K562 (cell line): Measurements from ENCODE around the gene DCXR. TPM values are rescaled to one million over a fixed set of nuclear protein-coding genes. Genes with fewer than 3 reads are reported as not detected.

Experiments
- ATAC-seq: fragments of 200-7000 bp; cut with Tn5 transposase; 3 replicates; pipeline ENCODE4 v1.9.1; 2020; ENCODE audit warnings: moderate library complexity
- BruUV-seq: library from RNA; stranded (reverse); fragments of 400-500 nt; replicated peaks from 2 replicates; lab custom pipeline; 2021; lab: Mats Ljungman, UMichigan
- CTCF ChIA-PET: fragments of 300-600 bp; formaldehyde crosslinking; extraction: SDS; loops from one replicate; lab custom pipeline; 2021; ENCODE audit warnings: low intra/inter-chr PET ratio; lab: Yijun Ruan, JAX
- POLR2A ChIA-PET: fragments of 300-600, 350-650 bp; sonication (Branson Sonifier 250); formaldehyde crosslinking; extraction: SDS; loops from one replicate; lab custom pipeline; 2021; ENCODE audit warnings: antibody characterized with exemption, inconsistent platforms; lab: Yijun Ruan, JAX
- DNase-seq, 4 experiments: peaks; one replicate each; pipeline versions ENCODE4 v3.0.0 to v3.0.0-alpha.2; 2011 to 2018; ENCODE audit warnings: low spot score in 3 of 4, mixed read lengths in 3 of 4; ENCODE audit errors: extremely low read depth in 1 of 4
- FAIRE-seq: peaks from 2 replicates; lab custom pipeline; 2011; peaks lifted over from hg19 to GRCh38; lab: Jason Lieb, UNC
- H2AFZ ChIP-seq: 2 replicates; pipeline ENCODE4 v1.6.0; 2011; ENCODE audit warnings: low read depth, low read length, control low read depth, inconsistent platforms
- H3K27ac ChIP-seq: fragments of 200-600 bp; 3 replicates; pipeline ENCODE4 v1.8.0; 2011; ENCODE audit warnings: low read depth, mild to moderate bottlenecking, control low read depth, inconsistent platforms, low read length, moderate library complexity, mixed read lengths; ENCODE audit errors: extremely low read depth
- H3K27me3 ChIP-seq, 2 experiments: fragments of 300-600 bp in 1 of 2; 2 replicates in 1 of 2; 3 replicates in 1 of 2; pipeline versions ENCODE4 v1.6.0 to v1.8.0; 2011; ENCODE audit warnings: inconsistent platforms in 2 of 2, low read length in 2 of 2, mild to moderate bottlenecking in 1 of 2, mixed read lengths in 1 of 2, moderate library complexity in 1 of 2; ENCODE audit not compliant: control insufficient read depth in 2 of 2, insufficient read depth in 2 of 2
- H3K36me3 ChIP-seq: fragments of 300-600 bp; 3 replicates; pipeline ENCODE4 v1.8.0; 2011; ENCODE audit warnings: mild to moderate bottlenecking, low read length, inconsistent platforms; ENCODE audit not compliant: control insufficient read depth, insufficient read depth
- H3K4me1 ChIP-seq, 2 experiments: fragments of 200-600 bp in 1 of 2; replicated peaks in 1 of 2; 2 replicates in 1 of 2; 3 replicates in 1 of 2; pipeline versions ENCODE4 v1.5.1 to v1.8.0; 2011; ENCODE audit warnings: inconsistent platforms in 2 of 2, low read length in 2 of 2, mild to moderate bottlenecking in 1 of 2, mixed read lengths in 1 of 2, moderate library complexity in 1 of 2; ENCODE audit not compliant: control insufficient read depth in 2 of 2, insufficient read depth in 2 of 2
- H3K4me2 ChIP-seq: 2 replicates; pipeline ENCODE4 v1.6.1; 2011; ENCODE audit warnings: low read length, control low read depth, inconsistent platforms, mixed read lengths; ENCODE audit not compliant: insufficient read depth
- H3K4me3 ChIP-seq: fragments of 200-600 bp; sonication (generic), shearing (Covaris generic); 2 replicates; pipeline ENCODE4 v1.5.1; 2016; ENCODE audit warnings: control low read depth, inconsistent platforms
- H3K79me2 ChIP-seq: fragments of 200-600 bp; 3 replicates; pipeline ENCODE4 v1.8.0; 2011; ENCODE audit warnings: low read length, inconsistent platforms; ENCODE audit not compliant: control insufficient read depth, insufficient read depth
- H3K9ac ChIP-seq, 2 experiments: 2 replicates each; pipeline versions ENCODE4 v1.6.0 to v1.6.1; 2011; ENCODE audit warnings: low read depth in 2 of 2, low read length in 2 of 2, control low read depth in 1 of 2, inconsistent platforms in 1 of 2, mild to moderate bottlenecking in 1 of 2, mixed read lengths in 1 of 2; ENCODE audit not compliant: insufficient read depth in 1 of 2
- H3K9me1 ChIP-seq: one replicate; pipeline ENCODE4 v1.6.0; 2011; ENCODE audit warnings: inconsistent platforms, mild to moderate bottlenecking, low read length, moderate library complexity; ENCODE audit not compliant: control insufficient read depth, insufficient read depth
- H3K9me3 ChIP-seq: replicated peaks from 2 replicates; pipeline ENCODE4 v1.5.1; 2011; ENCODE audit warnings: low read depth, low read length, inconsistent platforms; ENCODE audit not compliant: control insufficient read depth, insufficient read depth
- H4K20me1 ChIP-seq: replicated peaks from 2 replicates; pipeline ENCODE4 v1.6.1; 2011; ENCODE audit warnings: low read length, inconsistent platforms, mixed read lengths; ENCODE audit not compliant: control insufficient read depth, insufficient read depth
- CHD1 ChIP-seq: fragments of 200-600 bp; sonication (generic); IDR thresholded peaks from one replicate; pipeline ENCODE4 v1.6.1; 2012; ENCODE audit warnings: mild to moderate bottlenecking, moderate library complexity, low read length, inconsistent platforms
- ESRRA ChIP-seq: fragments of 450-650 bp; IDR thresholded peaks from 2 replicates; pipeline ENCODE4 v1.6.1; 2014; ENCODE audit warnings: low read depth, mild to moderate bottlenecking, moderate library complexity, borderline replicate concordance
- MEF2D ChIP-seq: conservative IDR thresholded peaks from 2 replicates; pipeline ENCODE4 v1.6.1; 2016; ENCODE audit warnings: low read depth, missing genetic modification characterization, missing compliant biosample characterization
- RUNX1 ChIP-seq: sonication (generic); IDR thresholded peaks from 2 replicates; pipeline ENCODE4 v1.6.1; 2016; ENCODE audit warnings: antibody characterized with exemption, low read depth
- ZNF197 ChIP-seq: fragments of 200-800 bp; sonication (Bioruptor generic); IDR thresholded peaks from 2 replicates; pipeline ENCODE4 v1.6.1; 2016; ENCODE audit warnings: low read depth, missing genetic modification characterization, missing compliant biosample characterization
- WGBS: fragments of 100-300 bp; shearing (Covaris generic); methylation state at CpG from one replicate; pipeline ENCODE4 v1.1.6; 2016; ENCODE audit warnings: low coverage, mixed read lengths; ENCODE audit not compliant: insufficient coverage; ENCODE audit errors: missing lambda C conversion rate; 5-methylcytosine and 5-hydroxymethylcytosine counted together
- in situ Hi-C: fragments of 300-500 bp; cut with MboI; formaldehyde crosslinking; loops from 4 replicates; pipeline ENCODE4 v1.15.0; 2018; ENCODE audit warnings: inconsistent platforms, mixed read lengths
- intact Hi-C: fragments of 100-400 bp; cut with micrococcal nuclease; formaldehyde crosslinking; loops from 2 replicates; pipeline ENCODE4 v1.14.2; 2022
- polyA plus RNA-seq, 8 experiments: library from polyadenylated mRNA; depleted of rRNA in 4 of 8; stranded (reverse) in 5 of 8; unstranded in 3 of 8; fragments of >200 nt; fragmentation: Nextera tagmentation in 2 of 8; fragmentation: Illumina TruSeq in 1 of 8; extraction: Ambion mirVana in 2 of 8; extraction: Trizol in 1 of 8; gene quantifications; 2 replicates each; pipeline versions ENCODE4 v1.2.1 to v1.2.3, GENCODE V29; 2011 to 2014; ENCODE audit warnings: inconsistent platforms in 1 of 8, missing spikeins in 1 of 8
- total RNA-seq, 7 experiments: library from RNA; depleted of rRNA in 6 of 7; stranded (reverse); fragments of >200 nt in 6 of 7; fragmentation: Illumina TruSeq in 2 of 7; extraction: Trizol in 2 of 7; gene quantifications; 2 replicates each; pipeline versions ENCODE4 v1.2.1 to v1.2.3, GENCODE V29; 2011 to 2021; ENCODE audit warnings: low replicate concordance in 1 of 7
- TF ChIP-seq, protein P1 (sequence below): fragments of 450-650 bp; IDR thresholded peaks from 2 replicates; pipeline ENCODE4 v1.6.1; 2017; ENCODE audit warnings: mild to moderate bottlenecking, moderate library complexity
- TF ChIP-seq, protein P2 (sequence below): sonication (generic); formaldehyde crosslinking; IDR thresholded peaks from 2 replicates; pipeline ENCODE4 v1.8.1; 2023; ENCODE audit warnings: missing genetic modification reagents, mild to moderate bottlenecking, borderline replicate concordance

The DCXR gene
- total and polyA plus RNA-seq, 9 of the 15 experiments (the other 6 are each of a cell fraction or from before 2014, with no cell fraction given): 21.3 to 274 (median 156) TPM

DNA sequence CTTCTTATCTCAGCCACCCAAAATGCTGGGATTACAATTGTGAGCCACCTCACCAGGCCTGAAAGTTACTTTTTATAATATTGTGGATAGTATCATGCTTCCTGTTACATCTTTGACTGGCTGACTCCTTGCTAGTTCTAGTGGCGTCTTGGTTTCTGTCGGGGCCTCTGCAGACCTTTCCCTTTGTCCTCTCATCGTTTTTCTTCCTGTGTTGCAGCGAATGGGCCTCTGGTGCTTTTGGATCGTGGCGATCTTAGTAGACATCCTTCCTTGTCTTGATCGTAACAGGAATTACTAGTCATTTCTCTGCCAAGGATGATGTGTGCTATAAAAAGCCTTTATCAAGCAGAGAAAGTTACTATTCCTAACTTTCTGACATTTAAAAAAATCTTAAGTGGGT, 39.3 kb downstream of the DCXR start:
- 81% methylated on average over 7 of the region's 7 CpGs for WGBS
- in situ Hi-C loops: no loop called here
- H3K79me2 ChIP-seq: no peaks in the 10 kb centered on the region
- H3K27me3 ChIP-seq: no peaks in the 10 kb centered on the region
- peaks cover 3% of the 10 kb centered on the region for H3K9me1 ChIP-seq
- peaks cover 10% of the 10 kb centered on the region; the same call in 1 of the 3 replicates for H3K36me3 ChIP-seq
- FAIRE-seq (no peak), DNase-seq (no peak), ATAC-seq (no peak)
- no peak overlapping the region for H2AFZ ChIP-seq
- H4K20me1 ChIP-seq: no peaks in the 10 kb centered on the region
- no peak for TF ChIP-seq MEF2D (tag)
- no peak for TF ChIP-seq RUNX1
- TF ChIP-seq, protein P1, sequence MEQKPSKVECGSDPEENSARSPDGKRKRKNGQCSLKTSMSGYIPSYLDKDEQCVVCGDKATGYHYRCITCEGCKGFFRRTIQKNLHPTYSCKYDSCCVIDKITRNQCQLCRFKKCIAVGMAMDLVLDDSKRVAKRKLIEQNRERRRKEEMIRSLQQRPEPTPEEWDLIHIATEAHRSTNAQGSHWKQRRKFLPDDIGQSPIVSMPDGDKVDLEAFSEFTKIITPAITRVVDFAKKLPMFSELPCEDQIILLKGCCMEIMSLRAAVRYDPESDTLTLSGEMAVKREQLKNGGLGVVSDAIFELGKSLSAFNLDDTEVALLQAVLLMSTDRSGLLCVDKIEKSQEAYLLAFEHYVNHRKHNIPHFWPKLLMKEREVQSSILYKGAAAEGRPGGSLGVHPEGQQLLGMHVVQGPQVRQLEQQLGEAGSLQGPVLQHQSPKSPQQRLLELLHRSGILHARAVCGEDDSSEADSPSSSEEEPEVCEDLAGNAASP: no peak
- no peak for TF ChIP-seq CHD1
- TF ChIP-seq ESRRA: no peak
- no peak for TF ChIP-seq ZNF197 (CRISPR knock-in tag)
- TF ChIP-seq, protein P2, sequence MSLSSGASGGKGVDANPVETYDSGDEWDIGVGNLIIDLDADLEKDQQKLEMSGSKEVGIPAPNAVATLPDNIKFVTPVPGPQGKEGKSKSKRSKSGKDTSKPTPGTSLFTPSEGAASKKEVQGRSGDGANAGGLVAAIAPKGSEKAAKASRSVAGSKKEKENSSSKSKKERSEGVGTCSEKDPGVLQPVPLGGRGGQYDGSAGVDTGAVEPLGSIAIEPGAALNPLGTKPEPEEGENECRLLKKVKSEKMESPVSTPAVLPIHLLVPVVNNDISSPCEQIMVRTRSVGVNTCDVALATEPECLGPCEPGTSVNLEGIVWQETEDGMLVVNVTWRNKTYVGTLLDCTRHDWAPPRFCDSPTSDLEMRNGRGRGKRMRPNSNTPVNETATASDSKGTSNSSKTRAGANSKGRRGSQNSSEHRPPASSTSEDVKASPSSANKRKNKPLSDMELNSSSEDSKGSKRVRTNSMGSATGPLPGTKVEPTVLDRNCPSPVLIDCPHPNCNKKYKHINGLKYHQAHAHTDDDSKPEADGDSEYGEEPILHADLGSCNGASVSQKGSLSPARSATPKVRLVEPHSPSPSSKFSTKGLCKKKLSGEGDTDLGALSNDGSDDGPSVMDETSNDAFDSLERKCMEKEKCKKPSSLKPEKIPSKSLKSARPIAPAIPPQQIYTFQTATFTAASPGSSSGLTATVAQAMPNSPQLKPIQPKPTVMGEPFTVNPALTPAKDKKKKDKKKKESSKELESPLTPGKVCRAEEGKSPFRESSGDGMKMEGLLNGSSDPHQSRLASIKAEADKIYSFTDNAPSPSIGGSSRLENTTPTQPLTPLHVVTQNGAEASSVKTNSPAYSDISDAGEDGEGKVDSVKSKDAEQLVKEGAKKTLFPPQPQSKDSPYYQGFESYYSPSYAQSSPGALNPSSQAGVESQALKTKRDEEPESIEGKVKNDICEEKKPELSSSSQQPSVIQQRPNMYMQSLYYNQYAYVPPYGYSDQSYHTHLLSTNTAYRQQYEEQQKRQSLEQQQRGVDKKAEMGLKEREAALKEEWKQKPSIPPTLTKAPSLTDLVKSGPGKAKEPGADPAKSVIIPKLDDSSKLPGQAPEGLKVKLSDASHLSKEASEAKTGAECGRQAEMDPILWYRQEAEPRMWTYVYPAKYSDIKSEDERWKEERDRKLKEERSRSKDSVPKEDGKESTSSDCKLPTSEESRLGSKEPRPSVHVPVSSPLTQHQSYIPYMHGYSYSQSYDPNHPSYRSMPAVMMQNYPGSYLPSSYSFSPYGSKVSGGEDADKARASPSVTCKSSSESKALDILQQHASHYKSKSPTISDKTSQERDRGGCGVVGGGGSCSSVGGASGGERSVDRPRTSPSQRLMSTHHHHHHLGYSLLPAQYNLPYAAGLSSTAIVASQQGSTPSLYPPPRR (CRISPR knock-in tag): no peak
- intact Hi-C loops: no loop called here
- H3K9me3 ChIP-seq: no peaks in the 10 kb centered on the region
- CTCF ChIA-PET: interaction anchor here (0.7 kb wide), 1 partner anchor 342 kb away, joined by 4 read pairs; the partner anchor contains the start of gene PDE6G
- no peak overlapping the region for H3K4me3 ChIP-seq
- H3K9ac ChIP-seq: no peak overlapping the region
- POLR2A ChIA-PET: no interaction called here
- H3K27ac ChIP-seq: no peak overlapping the region
- H3K4me1 ChIP-seq: peaks cover 0 to 61% of the 10 kb centered on the region in 2 experiments; a peak in 2 of 5 replicates
- no TSS peak for BruUV-seq
- H3K4me2 ChIP-seq: no peak overlapping the region
